GM23248 (cell line): Measurements from ENCODE around the gene NOC4L.

ENCODE experiments used
- EZH2 ChIP-seq: fragments of 200-600 bp; sonication (generic); IDR thresholded peaks from 2 replicates; pipeline ENCODE4 v1.6.1; 2018; ENCODE audit warnings: antibody characterized with exemption, mild to moderate bottlenecking; ENCODE audit not compliant: insufficient read depth, poor library complexity, severe bottlenecking
- EZH2phosphoT487 ChIP-seq: fragments of 200-600 bp; sonication (generic); IDR thresholded peaks from 2 replicates; pipeline ENCODE4 v1.6.1; 2018; ENCODE audit warnings: antibody characterized with exemption, moderate library complexity, mild to moderate bottlenecking, low read depth; ENCODE audit not compliant: insufficient read depth

- TF ChIP-seq EZH2 = no peak
- TF ChIP-seq EZH2phosphoT487 = no peak
Observed at GRCh38 chr12:132170637-132171292, 26.5 kb downstream of the NOC4L start.
